Activated CD8-positive, alpha-beta memory T cell treated with anti-CD3 and anti-CD28 coated beads, Interleukin-2, amount 10 ng/mL, durations not matched to agents 7 days and 5 days (primary cell): Measurements from ENCODE around the gene SEMA4B. TPM values are rescaled to one million over a fixed set of nuclear protein-coding genes. Genes with fewer than 3 reads are reported as not detected.
"Not testable (repeated sequence)": the region's sequence is repeated elsewhere in the genome, so short reads cannot be mapped to it uniquely, and the experiment has no call there.

Source experiments
- ATAC-seq: fragments of 150-1000 bp; cut with Tn5 transposase; one replicate; pipeline ENCODE4 v1.10.0; 2021; ENCODE audit warnings: moderate library complexity
- CTCF ChIA-PET: fragments of 350-600 bp; sonication (Branson Sonifier 250); formaldehyde crosslinking; loops from one replicate; lab custom pipeline; 2021; ENCODE audit warnings: antibody characterized with exemption; lab: Charles Lee
- DNase-seq: peaks from one replicate; pipeline ENCODE4 v3.0.0-alpha.2; 2020
- H3K27ac Mint-ChIP-seq: one replicate; pipeline ENCODE4 v1.8.0; 2021; ENCODE audit warnings: mild to moderate bottlenecking, mixed read lengths
- H3K27me3 Mint-ChIP-seq: one replicate; pipeline ENCODE4 v1.8.0; 2021; ENCODE audit warnings: mixed read lengths
- H3K36me3 Mint-ChIP-seq: one replicate; pipeline ENCODE4 v1.8.0; 2021; ENCODE audit warnings: mild to moderate bottlenecking, mixed read lengths
- H3K4me1 Mint-ChIP-seq: one replicate; pipeline ENCODE4 v1.8.0; 2021; ENCODE audit warnings: mixed read lengths
- H3K4me3 Mint-ChIP-seq: one replicate; pipeline ENCODE4 v1.8.0; 2021; ENCODE audit warnings: mild to moderate bottlenecking, moderate library complexity, mixed read lengths
- H3K9me3 Mint-ChIP-seq: one replicate; pipeline ENCODE4 v1.8.0; 2022; ENCODE audit warnings: low read depth, mixed read lengths
- total RNA-seq, 2 experiments: library from RNA; stranded (reverse); gene quantifications; one replicate each; pipeline ENCODE4 v1.2.3, GENCODE V29; 2021

Gene SEMA4B
- total RNA-seq, 2 experiments from 2014 or later = 6.0 to 13.8 TPM

DNA sequence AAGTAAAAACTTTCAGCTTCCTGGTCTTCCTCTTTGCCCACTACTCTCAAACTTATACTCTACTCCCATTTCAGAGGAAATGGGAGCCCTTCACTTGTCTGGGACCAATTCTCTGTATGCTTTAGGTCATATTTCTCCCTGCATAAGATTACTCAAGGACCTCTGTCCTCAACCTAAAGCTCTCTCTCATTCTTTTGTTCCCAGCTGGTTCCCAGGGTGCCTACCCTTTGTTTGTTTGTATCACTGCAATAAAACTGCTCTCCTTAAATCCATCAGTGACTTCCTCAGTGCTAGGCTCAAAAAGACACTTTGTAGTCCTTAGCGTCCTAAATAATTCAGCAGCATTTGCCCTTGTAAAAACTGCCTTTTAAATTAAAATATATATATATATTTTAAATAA, 67.3 kb downstream of the SEMA4B start:
- Mint-ChIP-seq H3K36me3 (peaks cover 41% of the 10 kb centered on the region), H3K27me3 (no peaks in the 10 kb centered on the region), H3K9me3 (no peaks in the 10 kb centered on the region), H3K4me1 (peaks cover 59% of the 10 kb centered on the region), H3K4me3 (peak overlapping the region; percentile 94), H3K27ac (peak overlapping the region; percentile 2)
- ATAC-seq = no peak
- DNase-seq = no peak
- CTCF ChIA-PET = interaction anchor here (0.8 to 2.0 kb wide), 10 partner anchors 18 to 52 kb away, joined by 3 to 12 read pairs (median 4); no protein-coding TSS in a partner anchor

DNA sequence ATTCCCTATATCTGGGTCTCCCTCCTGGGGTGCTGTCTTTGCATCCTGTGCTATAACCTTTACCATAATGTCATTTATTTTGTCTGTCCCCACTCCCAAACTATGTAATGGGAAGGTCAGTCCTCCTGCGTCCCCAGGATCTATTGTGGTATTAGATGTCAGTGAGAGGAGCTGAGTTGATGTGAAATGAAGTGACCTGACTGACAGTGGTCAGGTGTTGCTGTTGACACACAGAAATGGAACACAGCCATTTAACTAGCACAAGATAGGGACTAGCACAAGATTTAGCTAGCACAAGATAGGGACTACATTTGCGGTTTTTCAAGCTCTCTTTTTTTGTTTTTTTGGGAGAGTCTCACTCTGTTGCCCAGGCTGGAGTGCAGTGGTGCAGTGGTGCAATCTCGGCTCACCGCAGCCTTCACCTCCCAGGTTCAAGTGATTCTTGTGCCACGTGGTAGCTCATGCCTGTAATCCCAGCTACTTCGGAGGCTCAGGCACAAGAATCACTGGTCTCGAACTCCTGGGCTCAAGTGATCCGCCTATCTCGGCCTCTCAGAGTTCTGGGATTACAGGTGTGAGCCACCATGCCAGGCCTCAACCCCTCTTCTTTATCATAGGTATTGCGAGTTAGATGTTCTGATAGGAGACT, 69.5 kb downstream of the SEMA4B start:
- ATAC-seq (no peak), DNase-seq (no peak)
- H3K4me1 Mint-ChIP-seq = peaks cover 46% of the 10 kb centered on the region
- no peak overlapping the region for H3K27ac Mint-ChIP-seq
- H3K27me3 Mint-ChIP-seq = no peaks in the 10 kb centered on the region
- no peaks in the 10 kb centered on the region for H3K9me3 Mint-ChIP-seq
- CTCF ChIA-PET = interaction anchor here (1.2 to 2.0 kb wide), 3 partner anchors 10 to 37 kb away, joined by 3 to 5 read pairs (median 4); partner anchors contain the start of genes CIB1 and GDPGP1
- H3K4me3 Mint-ChIP-seq = no peak overlapping the region
- H3K36me3 Mint-ChIP-seq = peaks cover 48% of the 10 kb centered on the region

DNA sequence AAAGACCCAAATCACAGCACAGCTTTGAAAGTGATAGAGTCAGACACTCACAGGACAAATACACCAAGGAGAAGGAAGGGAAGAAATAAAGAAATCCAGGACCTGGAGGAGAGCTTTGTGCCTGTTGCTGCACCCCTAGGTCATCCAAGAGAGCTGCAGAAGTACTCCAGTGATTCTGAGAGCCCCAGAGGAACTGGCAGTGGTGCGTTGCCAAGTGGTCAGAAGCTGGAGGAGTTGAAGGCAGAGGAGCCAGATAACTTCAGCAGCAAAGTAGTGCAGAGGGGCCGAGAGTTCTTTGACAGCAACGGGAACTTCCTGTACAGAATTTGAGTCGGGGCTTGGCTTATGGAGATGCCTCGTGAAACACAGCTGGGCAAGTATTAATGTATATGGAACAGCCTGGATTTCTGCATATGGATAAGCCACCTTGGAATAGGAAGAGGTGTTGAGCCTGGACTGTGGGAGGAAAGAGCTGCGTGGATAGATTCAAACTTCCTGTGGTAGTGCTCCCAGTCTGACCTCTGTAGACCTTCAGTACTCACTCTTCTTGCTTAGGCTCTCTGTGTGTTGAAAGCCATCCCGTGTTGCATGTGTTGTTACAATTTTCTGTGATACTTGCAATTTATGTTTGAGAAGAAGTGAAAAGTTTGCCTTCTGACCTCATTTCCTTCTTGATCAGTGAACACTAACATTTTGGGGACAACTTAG, 70.5 kb downstream of the SEMA4B start:
- H3K27me3 Mint-ChIP-seq = no peaks in the 10 kb centered on the region
- no peaks in the 10 kb centered on the region for H3K9me3 Mint-ChIP-seq
- CTCF ChIA-PET = interaction anchor here (1.6 to 2.0 kb wide), 2 partner anchors 9 to 15 kb away, joined by 4 to 7 read pairs; no protein-coding TSS in a partner anchor
- H3K4me3 Mint-ChIP-seq = no peak overlapping the region
- H3K4me1 Mint-ChIP-seq = peaks cover 44% of the 10 kb centered on the region
- ATAC-seq (no peak), DNase-seq (no peak)
- H3K36me3 Mint-ChIP-seq = peaks cover 49% of the 10 kb centered on the region
- H3K27ac Mint-ChIP-seq = peak overlapping the region; percentile 65

DNA sequence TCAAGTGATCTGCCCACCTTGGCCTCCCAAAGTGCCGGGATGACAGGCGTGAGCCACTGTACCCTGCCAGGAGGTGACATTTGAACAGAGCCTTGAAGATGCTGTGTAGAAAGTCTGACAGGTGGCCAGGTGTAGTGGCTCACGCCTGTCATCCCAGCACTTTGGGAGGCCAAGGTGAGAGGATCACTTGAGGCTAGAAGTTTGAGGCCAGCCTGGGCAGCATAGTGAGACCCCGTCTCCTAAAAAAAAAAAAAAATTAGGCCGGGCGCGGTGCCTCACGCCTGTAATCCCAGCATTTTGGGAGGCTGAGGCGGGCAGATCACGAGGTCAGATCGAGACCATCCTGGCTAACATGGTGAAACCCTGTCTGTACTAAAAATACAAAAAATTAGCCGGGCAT, 77.3 kb downstream of the SEMA4B start:
- H3K4me3 Mint-ChIP-seq, H3K4me1 Mint-ChIP-seq, ATAC-seq, H3K27me3 Mint-ChIP-seq, DNase-seq, CTCF ChIA-PET, H3K9me3 Mint-ChIP-seq, H3K27ac Mint-ChIP-seq: not testable (repeated sequence)
- H3K36me3 Mint-ChIP-seq = peaks cover 11% of the 10 kb centered on the region

Other genes with a start within 250 kb of the SEMA4B start
- gene ZNF710, start 200.0 kb upstream of the SEMA4B start, total RNA-seq = 10 to 100 TPM; 14.1 to 16.6 TPM
- gene IDH2, start 98.9 kb upstream of the SEMA4B start, total RNA-seq = 100 to 1,000 TPM; 196 to 293 TPM
- 100 to 1,000 TPM; 120 to 127 TPM for gene CIB1, start 32.6 kb downstream of the SEMA4B start, total RNA-seq
- 1 to 10 TPM; 7.0 to 9.8 TPM for gene GDPGP1, start 32.9 kb downstream of the SEMA4B start, total RNA-seq
- 1 to 10 TPM in 1 of 2 experiments, under 1 TPM in 1; 0.80 to 1.1 TPM for gene TTLL13, start 48.2 kb downstream of the SEMA4B start, total RNA-seq
- 10 to 100 TPM; 30.1 to 34.9 TPM for gene NGRN, start 64.3 kb downstream of the SEMA4B start, total RNA-seq
- 1 to 10 TPM; 1.6 to 2.1 TPM for gene ZNF774, start 151.0 kb downstream of the SEMA4B start, total RNA-seq
- 100 to 1,000 TPM; 217 to 221 TPM for gene IQGAP1, start 186.9 kb downstream of the SEMA4B start, total RNA-seq